Tibial nerve (tissue), 4 donors: ENCODE results near the gene KLLN.

Experiments
- EP300 ChIP-seq, 2 donors: sonication (generic); formaldehyde crosslinking; IDR thresholded peaks; one replicate each; pipeline ENCODE4 v1.6.1; 2017; ENCODE audit warnings: antibody characterized with exemption in 2 of 2, mild to moderate bottlenecking in 1 of 2
- POLR2A ChIP-seq, 2 donors: fragments of 450-650 bp; IDR thresholded peaks; one replicate each; pipeline ENCODE4 v1.6.1; 2017; ENCODE audit warnings: antibody characterized with exemption in 2 of 2, mild to moderate bottlenecking in 2 of 2, moderate library complexity in 2 of 2
- TF ChIP-seq, protein P1 (sequence below), 5 experiments: fragments of 200-600 bp in 3 of 5; fragments of 450-650 bp in 2 of 5; sonication (generic) in 3 of 5; IDR thresholded peaks; one replicate each; pipeline ENCODE4 v1.5.1; 2016 to 2019; ENCODE audit warnings: antibody characterized with exemption in 5 of 5, mild to moderate bottlenecking in 3 of 5, moderate library complexity in 2 of 5

DNA sequence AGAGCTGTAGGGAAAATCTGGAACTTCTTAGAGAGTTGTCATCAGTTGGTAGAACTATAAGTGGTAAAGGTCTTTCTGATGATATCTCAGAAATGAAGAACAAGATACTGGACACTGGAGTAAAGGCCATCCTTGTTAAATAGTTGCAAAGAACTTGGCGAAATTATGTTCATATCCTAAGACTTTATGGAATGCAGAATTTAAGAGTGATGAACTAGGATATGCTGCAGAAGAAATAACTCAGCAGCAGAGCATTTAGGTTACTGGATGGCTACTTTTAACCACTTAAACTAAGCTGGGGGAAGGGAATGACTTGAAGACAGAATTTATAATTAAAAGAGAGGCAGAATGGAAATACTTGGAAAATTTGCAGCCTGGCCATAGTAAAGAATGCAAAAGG is 23.8 kb upstream of the KLLN start:
- TF ChIP-seq, protein P1, sequence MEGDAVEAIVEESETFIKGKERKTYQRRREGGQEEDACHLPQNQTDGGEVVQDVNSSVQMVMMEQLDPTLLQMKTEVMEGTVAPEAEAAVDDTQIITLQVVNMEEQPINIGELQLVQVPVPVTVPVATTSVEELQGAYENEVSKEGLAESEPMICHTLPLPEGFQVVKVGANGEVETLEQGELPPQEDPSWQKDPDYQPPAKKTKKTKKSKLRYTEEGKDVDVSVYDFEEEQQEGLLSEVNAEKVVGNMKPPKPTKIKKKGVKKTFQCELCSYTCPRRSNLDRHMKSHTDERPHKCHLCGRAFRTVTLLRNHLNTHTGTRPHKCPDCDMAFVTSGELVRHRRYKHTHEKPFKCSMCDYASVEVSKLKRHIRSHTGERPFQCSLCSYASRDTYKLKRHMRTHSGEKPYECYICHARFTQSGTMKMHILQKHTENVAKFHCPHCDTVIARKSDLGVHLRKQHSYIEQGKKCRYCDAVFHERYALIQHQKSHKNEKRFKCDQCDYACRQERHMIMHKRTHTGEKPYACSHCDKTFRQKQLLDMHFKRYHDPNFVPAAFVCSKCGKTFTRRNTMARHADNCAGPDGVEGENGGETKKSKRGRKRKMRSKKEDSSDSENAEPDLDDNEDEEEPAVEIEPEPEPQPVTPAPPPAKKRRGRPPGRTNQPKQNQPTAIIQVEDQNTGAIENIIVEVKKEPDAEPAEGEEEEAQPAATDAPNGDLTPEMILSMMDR (IDR thresholded peaks at IDR 0.05) = no peak
- TF ChIP-seq POLR2A (IDR thresholded peaks at IDR 0.05) = no peak
- TF ChIP-seq EP300 (IDR thresholded peaks at IDR 0.05) = no peak
